ENCODE measurements around the gene ZNF407. TPM values are rescaled to one million over a fixed set of nuclear protein-coding genes. Genes with fewer than 3 reads are reported as not detected.

Gene ZNF407
- total and polyA plus RNA-seq, 2 experiments from 2014 or later: 2.1 to 10.4 TPM

- no peak; the same call in 2 of the 3 replicates for ATAC-seq
- Mint-ChIP-seq H3K27me3 (ENCODE audit: insufficient read depth, low read depth, poor library complexity) (no peaks in the 10 kb centered on the region), H3K9me3 (no peaks in the 10 kb centered on the region; the same call in 2 of the 3 replicates), H3K4me3 (no peak overlapping the region), H3K27ac (peak overlapping the region; percentile 61; the same call in 1 of the 2 replicates), H3K4me1 (peaks cover 35% of the 10 kb centered on the region), H3K36me3 (ENCODE audit: low read depth) (no peaks in the 10 kb centered on the region)
- H3K27ac ChIP-seq (ENCODE audit: low read depth): no peak overlapping the region
- H3K36me3 ChIP-seq (ENCODE audit: insufficient read depth): no peaks in the 10 kb centered on the region
- TF ChIP-seq, protein P1, sequence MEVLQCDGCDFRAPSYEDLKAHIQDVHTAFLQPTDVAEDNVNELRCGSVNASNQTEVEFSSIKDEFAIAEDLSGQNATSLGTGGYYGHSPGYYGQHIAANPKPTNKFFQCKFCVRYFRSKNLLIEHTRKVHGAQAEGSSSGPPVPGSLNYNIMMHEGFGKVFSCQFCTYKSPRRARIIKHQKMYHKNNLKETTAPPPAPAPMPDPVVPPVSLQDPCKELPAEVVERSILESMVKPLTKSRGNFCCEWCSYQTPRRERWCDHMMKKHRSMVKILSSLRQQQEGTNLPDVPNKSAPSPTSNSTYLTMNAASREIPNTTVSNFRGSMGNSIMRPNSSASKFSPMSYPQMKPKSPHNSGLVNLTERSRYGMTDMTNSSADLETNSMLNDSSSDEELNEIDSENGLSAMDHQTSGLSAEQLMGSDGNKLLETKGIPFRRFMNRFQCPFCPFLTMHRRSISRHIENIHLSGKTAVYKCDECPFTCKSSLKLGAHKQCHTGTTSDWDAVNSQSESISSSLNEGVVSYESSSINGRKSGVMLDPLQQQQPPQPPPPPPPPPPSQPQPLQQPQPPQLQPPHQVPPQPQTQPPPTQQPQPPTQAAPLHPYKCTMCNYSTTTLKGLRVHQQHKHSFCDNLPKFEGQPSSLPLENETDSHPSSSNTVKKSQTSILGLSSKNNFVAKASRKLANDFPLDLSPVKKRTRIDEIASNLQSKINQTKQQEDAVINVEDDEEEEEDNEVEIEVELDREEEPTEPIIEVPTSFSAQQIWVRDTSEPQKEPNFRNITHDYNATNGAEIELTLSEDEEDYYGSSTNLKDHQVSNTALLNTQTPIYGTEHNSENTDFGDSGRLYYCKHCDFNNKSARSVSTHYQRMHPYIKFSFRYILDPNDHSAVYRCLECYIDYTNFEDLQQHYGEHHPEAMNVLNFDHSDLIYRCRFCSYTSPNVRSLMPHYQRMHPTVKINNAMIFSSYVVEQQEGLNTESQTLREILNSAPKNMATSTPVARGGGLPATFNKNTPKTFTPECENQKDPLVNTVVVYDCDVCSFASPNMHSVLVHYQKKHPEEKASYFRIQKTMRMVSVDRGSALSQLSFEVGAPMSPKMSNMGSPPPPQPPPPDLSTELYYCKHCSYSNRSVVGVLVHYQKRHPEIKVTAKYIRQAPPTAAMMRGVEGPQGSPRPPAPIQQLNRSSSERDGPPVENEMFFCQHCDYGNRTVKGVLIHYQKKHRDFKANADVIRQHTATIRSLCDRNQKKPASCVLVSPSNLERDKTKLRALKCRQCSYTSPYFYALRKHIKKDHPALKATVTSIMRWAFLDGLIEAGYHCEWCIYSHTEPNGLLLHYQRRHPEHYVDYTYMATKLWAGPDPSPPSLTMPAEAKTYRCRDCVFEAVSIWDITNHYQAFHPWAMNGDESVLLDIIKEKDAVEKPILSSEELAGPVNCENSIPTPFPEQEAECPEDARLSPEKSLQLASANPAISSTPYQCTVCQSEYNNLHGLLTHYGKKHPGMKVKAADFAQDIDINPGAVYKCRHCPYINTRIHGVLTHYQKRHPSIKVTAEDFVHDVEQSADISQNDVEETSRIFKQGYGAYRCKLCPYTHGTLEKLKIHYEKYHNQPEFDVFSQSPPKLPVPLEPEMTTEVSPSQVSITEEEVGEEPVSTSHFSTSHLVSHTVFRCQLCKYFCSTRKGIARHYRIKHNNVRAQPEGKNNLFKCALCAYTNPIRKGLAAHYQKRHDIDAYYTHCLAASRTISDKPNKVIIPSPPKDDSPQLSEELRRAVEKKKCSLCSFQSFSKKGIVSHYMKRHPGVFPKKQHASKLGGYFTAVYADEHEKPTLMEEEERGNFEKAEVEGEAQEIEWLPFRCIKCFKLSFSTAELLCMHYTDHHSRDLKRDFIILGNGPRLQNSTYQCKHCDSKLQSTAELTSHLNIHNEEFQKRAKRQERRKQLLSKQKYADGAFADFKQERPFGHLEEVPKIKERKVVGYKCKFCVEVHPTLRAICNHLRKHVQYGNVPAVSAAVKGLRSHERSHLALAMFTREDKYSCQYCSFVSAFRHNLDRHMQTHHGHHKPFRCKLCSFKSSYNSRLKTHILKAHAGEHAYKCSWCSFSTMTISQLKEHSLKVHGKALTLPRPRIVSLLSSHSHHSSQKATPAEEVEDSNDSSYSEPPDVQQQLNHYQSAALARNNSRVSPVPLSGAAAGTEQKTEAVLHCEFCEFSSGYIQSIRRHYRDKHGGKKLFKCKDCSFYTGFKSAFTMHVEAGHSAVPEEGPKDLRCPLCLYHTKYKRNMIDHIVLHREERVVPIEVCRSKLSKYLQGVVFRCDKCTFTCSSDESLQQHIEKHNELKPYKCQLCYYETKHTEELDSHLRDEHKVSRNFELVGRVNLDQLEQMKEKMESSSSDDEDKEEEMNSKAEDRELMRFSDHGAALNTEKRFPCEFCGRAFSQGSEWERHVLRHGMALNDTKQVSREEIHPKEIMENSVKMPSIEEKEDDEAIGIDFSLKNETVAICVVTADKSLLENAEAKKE (CRISPR knock-in tag; IDR thresholded peaks at IDR 0.05): no peak
- TF ChIP-seq EZH2phosphoT487 (IDR thresholded peaks at IDR 0.05; ENCODE audit: unreplicated experiment) (no peak), CREB1 (CRISPR knock-in tag; IDR thresholded peaks at IDR 0.05; ENCODE audit: low read depth) (no peak), REST (IDR thresholded peaks at IDR 0.05; ENCODE audit: unreplicated experiment) (no peak), NANOG (IDR thresholded peaks at IDR 0.05; ENCODE audit: borderline replicate concordance) (no peak), STAT1 (IDR thresholded peaks at IDR 0.05; ENCODE audit: unreplicated experiment) (no peak), ZNF114 (CRISPR knock-in tag; IDR thresholded peaks at IDR 0.05) (no peak), JUNB (IDR thresholded peaks at IDR 0.05; ENCODE audit: unreplicated experiment) (no peak), POLR2AphosphoS5 (IDR thresholded peaks at IDR 0.05; ENCODE audit: low read depth) (no peak), EZH2 (IDR thresholded peaks at IDR 0.05; ENCODE audit: low read depth, unreplicated experiment) (no peak), ZNF331 (CRISPR knock-in tag; IDR thresholded peaks at IDR 0.05; ENCODE audit: low read depth) (no peak)
- TF ChIP-seq, protein P2, sequence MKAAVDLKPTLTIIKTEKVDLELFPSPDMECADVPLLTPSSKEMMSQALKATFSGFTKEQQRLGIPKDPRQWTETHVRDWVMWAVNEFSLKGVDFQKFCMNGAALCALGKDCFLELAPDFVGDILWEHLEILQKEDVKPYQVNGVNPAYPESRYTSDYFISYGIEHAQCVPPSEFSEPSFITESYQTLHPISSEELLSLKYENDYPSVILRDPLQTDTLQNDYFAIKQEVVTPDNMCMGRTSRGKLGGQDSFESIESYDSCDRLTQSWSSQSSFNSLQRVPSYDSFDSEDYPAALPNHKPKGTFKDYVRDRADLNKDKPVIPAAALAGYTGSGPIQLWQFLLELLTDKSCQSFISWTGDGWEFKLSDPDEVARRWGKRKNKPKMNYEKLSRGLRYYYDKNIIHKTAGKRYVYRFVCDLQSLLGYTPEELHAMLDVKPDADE (IDR thresholded peaks at IDR 0.05): no peak
- TF ChIP-seq, protein P3, sequence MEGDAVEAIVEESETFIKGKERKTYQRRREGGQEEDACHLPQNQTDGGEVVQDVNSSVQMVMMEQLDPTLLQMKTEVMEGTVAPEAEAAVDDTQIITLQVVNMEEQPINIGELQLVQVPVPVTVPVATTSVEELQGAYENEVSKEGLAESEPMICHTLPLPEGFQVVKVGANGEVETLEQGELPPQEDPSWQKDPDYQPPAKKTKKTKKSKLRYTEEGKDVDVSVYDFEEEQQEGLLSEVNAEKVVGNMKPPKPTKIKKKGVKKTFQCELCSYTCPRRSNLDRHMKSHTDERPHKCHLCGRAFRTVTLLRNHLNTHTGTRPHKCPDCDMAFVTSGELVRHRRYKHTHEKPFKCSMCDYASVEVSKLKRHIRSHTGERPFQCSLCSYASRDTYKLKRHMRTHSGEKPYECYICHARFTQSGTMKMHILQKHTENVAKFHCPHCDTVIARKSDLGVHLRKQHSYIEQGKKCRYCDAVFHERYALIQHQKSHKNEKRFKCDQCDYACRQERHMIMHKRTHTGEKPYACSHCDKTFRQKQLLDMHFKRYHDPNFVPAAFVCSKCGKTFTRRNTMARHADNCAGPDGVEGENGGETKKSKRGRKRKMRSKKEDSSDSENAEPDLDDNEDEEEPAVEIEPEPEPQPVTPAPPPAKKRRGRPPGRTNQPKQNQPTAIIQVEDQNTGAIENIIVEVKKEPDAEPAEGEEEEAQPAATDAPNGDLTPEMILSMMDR (conservative IDR thresholded peaks at IDR 0.05; ENCODE audit: low read depth in 2 of 2): no peak
- no peaks in the 10 kb centered on the region for H3K27me3 ChIP-seq (ENCODE audit: insufficient read depth)
- H2AFZ ChIP-seq: no peak overlapping the region
- H3K4me2 ChIP-seq: no peak overlapping the region
- no peaks in the 10 kb centered on the region for H4K20me1 ChIP-seq (replicated peaks; ENCODE audit: insufficient read depth)
- no peaks in the 10 kb centered on the region for H3K4me1 ChIP-seq (ENCODE audit: insufficient read depth)
- no peaks in the 10 kb centered on the region for H3K9me2 ChIP-seq (ENCODE audit: insufficient read depth)
- H3K79me2 ChIP-seq (replicated peaks; ENCODE audit: insufficient read depth): no peaks in the 10 kb centered on the region
- DNase-seq (ENCODE audit: low spot score): peak; percentile 47
- no peak overlapping the region for H3K4me3 ChIP-seq
- H3F3A ChIP-seq (replicated peaks; ENCODE audit: low read depth): no peaks in the 10 kb centered on the region
These were observed 120.6 kb downstream of the ZNF407 start for GRCh38 chr18:74718312-74718711.
